Fibroblast of lung (primary cell): ENCODE data around the gene SCN5A. TPM values are rescaled to one million over a fixed set of nuclear protein-coding genes. Genes with fewer than 3 reads are reported as not detected.

Source experiments
- DNase-seq, 2 donors: peaks; one replicate each; pipeline versions ENCODE4 v3.0.0 to v3.0.0-alpha.2; 2010; ENCODE audit warnings: low read depth in 2 of 2
- H2AFZ ChIP-seq: 2 replicates; pipeline ENCODE4 v1.5.1; 2012; ENCODE audit warnings: low read length, control low read depth, inconsistent platforms
- H3K27ac ChIP-seq: 2 replicates; pipeline ENCODE4 v1.5.1; 2011; ENCODE audit warnings: low read length, control low read depth; ENCODE audit not compliant: insufficient read depth
- H3K27me3 ChIP-seq: 2 replicates; pipeline ENCODE4 v1.5.1; 2011; ENCODE audit warnings: mild to moderate bottlenecking, low read length; ENCODE audit not compliant: control insufficient read depth, insufficient read depth
- H3K36me3 ChIP-seq: 2 replicates; pipeline ENCODE4 v1.5.1; 2011; ENCODE audit warnings: low read length; ENCODE audit not compliant: control insufficient read depth, insufficient read depth
- H3K4me1 ChIP-seq: 2 replicates; pipeline ENCODE4 v1.5.1; 2011; ENCODE audit warnings: low read length; ENCODE audit not compliant: control insufficient read depth, insufficient read depth; ENCODE audit errors: extremely low read depth
- H3K4me2 ChIP-seq: 2 replicates; pipeline ENCODE4 v1.5.1; 2011; ENCODE audit warnings: low read length, control low read depth; ENCODE audit not compliant: insufficient read depth; ENCODE audit errors: extremely low read depth
- H3K4me3 ChIP-seq, 4 experiments: fragments of 200-600 bp in 1 of 4; sonication (generic) in 1 of 4; replicated peaks in 1 of 4; 2 replicates each; pipeline ENCODE4 v1.5.1; 2011 to 2016; ENCODE audit warnings: low read length in 4 of 4, low read depth in 3 of 4, mild to moderate bottlenecking in 3 of 4, control low read depth in 2 of 4, inconsistent platforms in 1 of 4, mixed read lengths in 1 of 4; ENCODE audit not compliant: insufficient read depth in 1 of 4; ENCODE audit errors: control extremely low read depth in 1 of 4
- H3K79me2 ChIP-seq: 2 replicates; pipeline ENCODE4 v1.5.1; 2012; ENCODE audit warnings: mild to moderate bottlenecking, low read length, inconsistent platforms; ENCODE audit not compliant: control insufficient read depth, insufficient read depth
- H3K9ac ChIP-seq: 2 replicates; pipeline ENCODE4 v1.5.1; 2011; ENCODE audit warnings: mild to moderate bottlenecking, low read length, control low read depth; ENCODE audit not compliant: insufficient read depth
- H3K9me3 ChIP-seq: 2 replicates; pipeline ENCODE4 v1.5.1; 2012; ENCODE audit warnings: low read depth, low read length; ENCODE audit not compliant: control insufficient read depth, insufficient read depth
- H4K20me1 ChIP-seq: 2 replicates; pipeline ENCODE4 v1.5.1; 2011; ENCODE audit warnings: low read length; ENCODE audit not compliant: control insufficient read depth, insufficient read depth; ENCODE audit errors: extremely low read depth
- CTCF ChIP-seq, 2 donors: IDR thresholded peaks in 1 of 2; conservative IDR thresholded peaks in 1 of 2; 1 replicate in 1 of 2; 2 replicates in 1 of 2; pipeline ENCODE4 v1.5.1; 2011 to 2012; ENCODE audit warnings: low read length in 2 of 2, control low read depth in 1 of 2, inconsistent platforms in 1 of 2, low read depth in 1 of 2, mild to moderate bottlenecking in 1 of 2
- EZH2 ChIP-seq: IDR thresholded peaks from 2 replicates; pipeline ENCODE4 v1.5.1; 2012; ENCODE audit warnings: low read length, control low read depth, mild to moderate bottlenecking; ENCODE audit errors: missing control alignments
- polyA plus RNA-seq, 2 donors: library from polyadenylated mRNA; depleted of rRNA in 1 of 2; stranded (reverse) in 1 of 2; unstranded in 1 of 2; fragments of >200 nt; gene quantifications; 2 replicates each; pipeline ENCODE4 v1.2.1, GENCODE V29; 2011 to 2012; ENCODE audit warnings: missing spikeins in 1 of 2
- total RNA-seq: library from RNA; depleted of rRNA; stranded (reverse); fragments of >200 nt; gene quantifications from 2 replicates; pipeline ENCODE4 v1.2.1, GENCODE V29; 2014

SCN5A gene
- total and polyA plus RNA-seq, 2 donors (not counting 1 experiment from before 2014, with no cell fraction given) = 0.27 to 0.50 TPM

GRCh38 chr3:38554127-38554827, 95.2 kb downstream of the SCN5A start:
- Histone ChIP-seq H4K20me1 (no peaks in the 10 kb centered on the region), H3K4me1 (no peaks in the 10 kb centered on the region), H3K79me2 (no peaks in the 10 kb centered on the region), H3K9me3 (no peaks in the 10 kb centered on the region), H3K9ac (no peak overlapping the region), H3K4me2 (no peak overlapping the region), H3K36me3 (no peaks in the 10 kb centered on the region), H3K4me3 (no peak overlapping the region), H3K27me3 (no peaks in the 10 kb centered on the region), H3K27ac (no peak overlapping the region), H2AFZ (no peak overlapping the region)
- TF ChIP-seq CTCF (conservative IDR thresholded peaks at IDR 0.05 in 1 of 2, IDR thresholded peaks at IDR 0.05 in 1 of 2; ENCODE audit: low read depth in 1 of 2, low read length in 2 of 2) (no peak), EZH2 (no peak)
- DNase-seq = no peak

- Histone ChIP-seq H3K9ac (no peak overlapping the region), H2AFZ (no peak overlapping the region), H3K4me1 (no peaks in the 10 kb centered on the region), H3K4me3 (no peak overlapping the region), H3K79me2 (no peaks in the 10 kb centered on the region), H3K4me2 (no peak overlapping the region), H3K9me3 (no peaks in the 10 kb centered on the region), H3K27ac (no peak overlapping the region), H4K20me1 (no peaks in the 10 kb centered on the region), H3K36me3 (no peaks in the 10 kb centered on the region), H3K27me3 (no peaks in the 10 kb centered on the region)
- TF ChIP-seq CTCF (conservative IDR thresholded peaks at IDR 0.05 in 1 of 2, IDR thresholded peaks at IDR 0.05 in 1 of 2; ENCODE audit: low read depth in 1 of 2, low read length in 2 of 2) (no peak), EZH2 (no peak)
- DNase-seq = no peak
Measured at GRCh38 chr3:38553071-38553470, 96.4 kb downstream of the SCN5A start.

- H3K9me3 ChIP-seq = no peaks in the 10 kb centered on the region
- H2AFZ ChIP-seq = no peak overlapping the region
- no peaks in the 10 kb centered on the region for H3K27me3 ChIP-seq
- no peak overlapping the region for H3K4me2 ChIP-seq
- DNase-seq = no peak
- TF ChIP-seq CTCF (conservative IDR thresholded peaks at IDR 0.05 in 1 of 2, IDR thresholded peaks at IDR 0.05 in 1 of 2; ENCODE audit: low read depth in 1 of 2, low read length in 2 of 2) = no peak
- TF ChIP-seq EZH2 = no peak
- no peaks in the 10 kb centered on the region for H3K79me2 ChIP-seq
- H3K4me1 ChIP-seq = no peaks in the 10 kb centered on the region
- no peaks in the 10 kb centered on the region for H4K20me1 ChIP-seq
- no peaks in the 10 kb centered on the region for H3K36me3 ChIP-seq
- H3K9ac ChIP-seq = no peak overlapping the region
- H3K4me3 ChIP-seq = no peak overlapping the region
- no peak overlapping the region for H3K27ac ChIP-seq
Measured at GRCh38 chr3:38552364-38552763, 97.1 kb downstream of the SCN5A start.
